ENCODE measurements around the gene CST3.
"Not testable (repeated sequence)": the region's sequence is repeated elsewhere in the genome, so short reads cannot be mapped to it uniquely, and the experiment has no call there.

Gene CST3

GRCh38 chr20:23637282-23638221 is at the start of gene CST3:
Gene CST3, minus strand, starts transcription at chr20:23637955. Its CDS starts 93 bp downstream, at chr20:23637862.
- Histone ChIP-seq H3K27me3 (ENCODE audit: control insufficient read depth, insufficient read depth, low read length) (peaks cover 11% of the 10 kb centered on the region), H3K9me3 (ENCODE audit: control insufficient read depth, insufficient read depth, low read length) (no peaks in the 10 kb centered on the region), H3K9ac (ENCODE audit: low read depth, low read length) (peak within 1 kb of the TSS; percentile 70), H3K36me3 (ENCODE audit: control insufficient read depth, insufficient read depth, low read length) (no peaks in the 10 kb centered on the region), H3K4me3 (ENCODE audit: low read depth, low read length) (peak within 1 kb of the TSS; percentile 55), H3K4me1 (ENCODE audit: control insufficient read depth, insufficient read depth, low read length) (peaks cover 5% of the 10 kb centered on the region)

- Histone ChIP-seq H3K4me1 (ENCODE audit: control insufficient read depth, insufficient read depth, low read length) (no peaks in the 10 kb centered on the region), H3K9ac (ENCODE audit: low read depth, low read length) (no peak overlapping the region), H3K4me3 (ENCODE audit: low read depth, low read length) (no peak overlapping the region), H3K9me3 (ENCODE audit: control insufficient read depth, insufficient read depth, low read length) (no peaks in the 10 kb centered on the region), H3K36me3 (ENCODE audit: control insufficient read depth, insufficient read depth, low read length) (no peaks in the 10 kb centered on the region), H3K27me3 (ENCODE audit: control insufficient read depth, insufficient read depth, low read length) (no peaks in the 10 kb centered on the region)
These were observed 48.4 kb upstream of the CST3 start for GRCh38 chr20:23686046-23686750.

GRCh38 chr20:23685529-23685896 is 47.8 kb upstream of the CST3 start:
- H3K9me3 ChIP-seq (ENCODE audit: control insufficient read depth, insufficient read depth, low read length); H3K9ac ChIP-seq (ENCODE audit: low read depth, low read length); H3K27me3 ChIP-seq (ENCODE audit: control insufficient read depth, insufficient read depth, low read length); H3K4me1 ChIP-seq (ENCODE audit: control insufficient read depth, insufficient read depth, low read length); H3K36me3 ChIP-seq (ENCODE audit: control insufficient read depth, insufficient read depth, low read length); H3K4me3 ChIP-seq (ENCODE audit: low read depth, low read length): not testable (repeated sequence)

GRCh38 chr20:23684261-23684660 is 46.5 kb upstream of the CST3 start:
- H3K36me3 ChIP-seq (ENCODE audit: control insufficient read depth, insufficient read depth, low read length) = no peaks in the 10 kb centered on the region
- H3K4me1 ChIP-seq (ENCODE audit: control insufficient read depth, insufficient read depth, low read length) = no peaks in the 10 kb centered on the region
- no peaks in the 10 kb centered on the region for H3K9me3 ChIP-seq (ENCODE audit: control insufficient read depth, insufficient read depth, low read length)
- no peak overlapping the region for H3K9ac ChIP-seq (ENCODE audit: low read depth, low read length)
- no peak overlapping the region for H3K4me3 ChIP-seq (ENCODE audit: low read depth, low read length)
- no peaks in the 10 kb centered on the region for H3K27me3 ChIP-seq (ENCODE audit: control insufficient read depth, insufficient read depth, low read length)

GRCh38 chr20:23683807-23684206 is 46.1 kb upstream of the CST3 start:
- Histone ChIP-seq H3K36me3 (ENCODE audit: control insufficient read depth, insufficient read depth, low read length) (no peaks in the 10 kb centered on the region), H3K4me1 (ENCODE audit: control insufficient read depth, insufficient read depth, low read length) (no peaks in the 10 kb centered on the region), H3K27me3 (ENCODE audit: control insufficient read depth, insufficient read depth, low read length) (no peaks in the 10 kb centered on the region), H3K4me3 (ENCODE audit: low read depth, low read length) (no peak overlapping the region), H3K9me3 (ENCODE audit: control insufficient read depth, insufficient read depth, low read length) (no peaks in the 10 kb centered on the region), H3K9ac (ENCODE audit: low read depth, low read length) (no peak overlapping the region)

GRCh38 chr20:23683281-23683680 is 45.5 kb upstream of the CST3 start:
- no peaks in the 10 kb centered on the region for H3K4me1 ChIP-seq (ENCODE audit: control insufficient read depth, insufficient read depth, low read length)
- H3K4me3 ChIP-seq (ENCODE audit: low read depth, low read length) = no peak overlapping the region
- H3K27me3 ChIP-seq (ENCODE audit: control insufficient read depth, insufficient read depth, low read length) = no peaks in the 10 kb centered on the region
- H3K9me3 ChIP-seq (ENCODE audit: control insufficient read depth, insufficient read depth, low read length) = no peaks in the 10 kb centered on the region
- no peaks in the 10 kb centered on the region for H3K36me3 ChIP-seq (ENCODE audit: control insufficient read depth, insufficient read depth, low read length)
- no peak overlapping the region for H3K9ac ChIP-seq (ENCODE audit: low read depth, low read length)

- Histone ChIP-seq H3K36me3 (ENCODE audit: control insufficient read depth, insufficient read depth, low read length) (no peaks in the 10 kb centered on the region), H3K27me3 (ENCODE audit: control insufficient read depth, insufficient read depth, low read length) (no peaks in the 10 kb centered on the region), H3K9ac (ENCODE audit: low read depth, low read length) (no peak overlapping the region), H3K4me3 (ENCODE audit: low read depth, low read length) (no peak overlapping the region), H3K4me1 (ENCODE audit: control insufficient read depth, insufficient read depth, low read length) (no peaks in the 10 kb centered on the region), H3K9me3 (ENCODE audit: control insufficient read depth, insufficient read depth, low read length) (no peaks in the 10 kb centered on the region)
These were observed 42.4 kb upstream of the CST3 start for GRCh38 chr20:23680146-23680545.

- Histone ChIP-seq H3K27me3 (ENCODE audit: control insufficient read depth, insufficient read depth, low read length) (no peaks in the 10 kb centered on the region), H3K9me3 (ENCODE audit: control insufficient read depth, insufficient read depth, low read length) (no peaks in the 10 kb centered on the region), H3K4me3 (ENCODE audit: low read depth, low read length) (no peak overlapping the region), H3K4me1 (ENCODE audit: control insufficient read depth, insufficient read depth, low read length) (no peaks in the 10 kb centered on the region), H3K36me3 (ENCODE audit: control insufficient read depth, insufficient read depth, low read length) (no peaks in the 10 kb centered on the region), H3K9ac (ENCODE audit: low read depth, low read length) (no peak overlapping the region)
These were observed 41.7 kb upstream of the CST3 start for GRCh38 chr20:23679133-23680092.

- Histone ChIP-seq H3K9me3 (ENCODE audit: control insufficient read depth, insufficient read depth, low read length) (no peaks in the 10 kb centered on the region), H3K36me3 (ENCODE audit: control insufficient read depth, insufficient read depth, low read length) (no peaks in the 10 kb centered on the region), H3K4me1 (ENCODE audit: control insufficient read depth, insufficient read depth, low read length) (no peaks in the 10 kb centered on the region), H3K27me3 (ENCODE audit: control insufficient read depth, insufficient read depth, low read length) (no peaks in the 10 kb centered on the region), H3K4me3 (ENCODE audit: low read depth, low read length) (no peak overlapping the region), H3K9ac (ENCODE audit: low read depth, low read length) (no peak overlapping the region)
These were observed 35.5 kb upstream of the CST3 start for GRCh38 chr20:23673209-23673608.

- Histone ChIP-seq H3K4me3 (ENCODE audit: low read depth, low read length) (no peak overlapping the region), H3K27me3 (ENCODE audit: control insufficient read depth, insufficient read depth, low read length) (no peaks in the 10 kb centered on the region), H3K4me1 (ENCODE audit: control insufficient read depth, insufficient read depth, low read length) (no peaks in the 10 kb centered on the region), H3K9me3 (ENCODE audit: control insufficient read depth, insufficient read depth, low read length) (no peaks in the 10 kb centered on the region), H3K36me3 (ENCODE audit: control insufficient read depth, insufficient read depth, low read length) (no peaks in the 10 kb centered on the region), H3K9ac (ENCODE audit: low read depth, low read length) (no peak overlapping the region)
These were observed 34.4 kb upstream of the CST3 start for GRCh38 chr20:23672158-23672557.

- Histone ChIP-seq H3K36me3 (ENCODE audit: control insufficient read depth, insufficient read depth, low read length) (no peaks in the 10 kb centered on the region), H3K9me3 (ENCODE audit: control insufficient read depth, insufficient read depth, low read length) (no peaks in the 10 kb centered on the region), H3K4me3 (ENCODE audit: low read depth, low read length) (no peak overlapping the region), H3K9ac (ENCODE audit: low read depth, low read length) (no peak overlapping the region), H3K27me3 (ENCODE audit: control insufficient read depth, insufficient read depth, low read length) (no peaks in the 10 kb centered on the region), H3K4me1 (ENCODE audit: control insufficient read depth, insufficient read depth, low read length) (no peaks in the 10 kb centered on the region)
These were observed 33.7 kb upstream of the CST3 start for GRCh38 chr20:23671479-23671878.

Measured in iPS-15b (cell line).